GM21576 (cell line): ENCODE measurements around the gene GABRA6.

ENCODE experiments used
- ATAC-seq: cut with Tn5 transposase; IDR thresholded peaks from one replicate; pipeline ENCODE4 v1.9.1; 2021; ENCODE audit warnings: mild to moderate bottlenecking, moderate library complexity; ENCODE audit not compliant: unreplicated experiment

Gene GABRA6

GRCh38 chr5:161751265-161751664 lies 65.7 kb downstream of the GABRA6 start:
- no peak for ATAC-seq
